ENCODE measurements around the gene MB.

DNA sequence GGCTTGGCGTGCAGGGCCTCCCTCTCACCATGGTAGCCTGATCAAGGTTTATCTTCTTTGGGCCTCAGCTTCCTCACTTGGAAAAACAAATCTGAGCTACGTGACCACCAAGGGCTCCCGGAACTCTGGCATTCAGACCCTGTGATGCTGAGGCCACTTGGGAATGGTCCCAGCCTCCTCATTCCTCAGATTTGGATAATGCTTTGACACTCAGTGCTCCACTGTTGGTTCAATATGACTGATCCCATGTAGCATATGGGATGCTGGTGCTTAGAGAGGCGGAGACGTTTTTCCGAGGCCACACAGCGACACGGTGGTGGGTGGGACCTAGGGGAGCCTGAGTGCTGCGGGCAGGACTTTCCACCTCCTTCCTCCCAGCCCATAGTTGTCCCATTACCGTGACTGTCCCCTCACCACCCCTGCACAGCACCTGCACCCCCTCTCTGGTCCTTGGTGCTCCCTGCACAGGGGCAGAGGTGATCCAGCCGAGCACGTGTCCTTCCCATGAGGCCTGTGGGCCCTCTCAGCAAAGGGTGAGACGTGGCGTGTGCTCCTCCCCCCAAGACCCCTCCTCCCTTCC, 23.1 kb downstream of the MB start:
- TF ChIP-seq, protein P1, sequence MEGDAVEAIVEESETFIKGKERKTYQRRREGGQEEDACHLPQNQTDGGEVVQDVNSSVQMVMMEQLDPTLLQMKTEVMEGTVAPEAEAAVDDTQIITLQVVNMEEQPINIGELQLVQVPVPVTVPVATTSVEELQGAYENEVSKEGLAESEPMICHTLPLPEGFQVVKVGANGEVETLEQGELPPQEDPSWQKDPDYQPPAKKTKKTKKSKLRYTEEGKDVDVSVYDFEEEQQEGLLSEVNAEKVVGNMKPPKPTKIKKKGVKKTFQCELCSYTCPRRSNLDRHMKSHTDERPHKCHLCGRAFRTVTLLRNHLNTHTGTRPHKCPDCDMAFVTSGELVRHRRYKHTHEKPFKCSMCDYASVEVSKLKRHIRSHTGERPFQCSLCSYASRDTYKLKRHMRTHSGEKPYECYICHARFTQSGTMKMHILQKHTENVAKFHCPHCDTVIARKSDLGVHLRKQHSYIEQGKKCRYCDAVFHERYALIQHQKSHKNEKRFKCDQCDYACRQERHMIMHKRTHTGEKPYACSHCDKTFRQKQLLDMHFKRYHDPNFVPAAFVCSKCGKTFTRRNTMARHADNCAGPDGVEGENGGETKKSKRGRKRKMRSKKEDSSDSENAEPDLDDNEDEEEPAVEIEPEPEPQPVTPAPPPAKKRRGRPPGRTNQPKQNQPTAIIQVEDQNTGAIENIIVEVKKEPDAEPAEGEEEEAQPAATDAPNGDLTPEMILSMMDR (conservative IDR thresholded peaks at IDR 0.05; ENCODE audit: low read length): no peak
- no peak for TF ChIP-seq EZH2phosphoT487 (IDR thresholded peaks at IDR 0.05; ENCODE audit: borderline replicate concordance, low read depth, low read length)

Data from OCI-LY7 (cell line).